Cardiac fibroblast (primary cell): ENCODE measurements around the gene PRKCB.

Source experiments
- DNase-seq, 2 donors: peaks; one replicate each; pipeline versions ENCODE4 v3.0.0 to v3.0.0-alpha.2; 2010; ENCODE audit warnings: low read depth in 2 of 2
- H3K4me3 ChIP-seq, 2 donors: replicated peaks in 1 of 2; 1 replicate in 1 of 2; 2 replicates in 1 of 2; pipeline ENCODE4 v1.5.1; 2011; ENCODE audit warnings: low read depth in 2 of 2, low read length in 2 of 2, mild to moderate bottlenecking in 2 of 2, moderate library complexity in 1 of 2
- CTCF ChIP-seq: IDR thresholded peaks from one replicate; pipeline ENCODE4 v1.5.1; 2011; ENCODE audit warnings: low read depth, mild to moderate bottlenecking, low read length, inconsistent platforms

PRKCB gene

GRCh38 chr16:23934610-23935236, 98.9 kb downstream of the PRKCB start:
- no peak overlapping the region for H3K4me3 ChIP-seq
- no peak for DNase-seq
- no peak for TF ChIP-seq CTCF

GRCh38 chr16:23940111-23940510, 104.3 kb downstream of the PRKCB start:
- no peak for DNase-seq
- H3K4me3 ChIP-seq, result no peak overlapping the region
- no peak for TF ChIP-seq CTCF

- no peak for TF ChIP-seq CTCF
- DNase-seq, result no peak
- H3K4me3 ChIP-seq, result no peak overlapping the region
These were observed 105.2 kb downstream of the PRKCB start for GRCh38 chr16:23941025-23941424.

GRCh38 chr16:23941963-23942564, 106.3 kb downstream of the PRKCB start:
- no peak overlapping the region for H3K4me3 ChIP-seq
- TF ChIP-seq CTCF, result no peak
- DNase-seq, result no peak

- no peak for TF ChIP-seq CTCF
- DNase-seq, result no peak
- H3K4me3 ChIP-seq, result no peak overlapping the region
These were observed 107.8 kb downstream of the PRKCB start for GRCh38 chr16:23943604-23944003.

GRCh38 chr16:23944381-23944780, 108.6 kb downstream of the PRKCB start:
- no peak for DNase-seq
- H3K4me3 ChIP-seq, result no peak overlapping the region
- no peak for TF ChIP-seq CTCF

- DNase-seq, result no peak
- H3K4me3 ChIP-seq, result no peak overlapping the region
- no peak for TF ChIP-seq CTCF
These were observed 109.5 kb downstream of the PRKCB start for GRCh38 chr16:23945243-23945642.
